HEK293 (cell line): ENCODE data around the gene CDX2.

ENCODE experiments used
- CTCF ChIA-PET: fragments of 350-600 bp; formaldehyde crosslinking; extraction: SDS; loops from one replicate; lab custom pipeline; 2021; ENCODE audit warnings: antibody characterized with exemption; lab: Yijun Ruan, JAX
- POLR2A ChIA-PET: fragments of 300-600 bp; formaldehyde crosslinking; extraction: SDS; loops from one replicate; lab custom pipeline; 2020; ENCODE audit warnings: antibody characterized with exemption, inconsistent platforms; lab: Yijun Ruan, JAX
- H3K27ac ChIP-seq: fragments of 200-500 bp; sonication (Bioruptor generic); 2 replicates; pipeline ENCODE4 v1.5.1; 2014; ENCODE audit warnings: low read depth, low read length, control low read depth, inconsistent platforms; ENCODE audit errors: extremely low read depth
- H3K36me3 ChIP-seq, 2 experiments: fragments of 200-500 bp in 1 of 2; sonication (Bioruptor generic) in 1 of 2; 1 replicate in 1 of 2; 2 replicates in 1 of 2; pipeline ENCODE4 v1.5.1; 2014 to 2017; ENCODE audit warnings: inconsistent platforms in 2 of 2, low read length in 2 of 2; ENCODE audit not compliant: control insufficient read depth in 2 of 2, insufficient read depth in 1 of 2
- H3K4me1 ChIP-seq: fragments of 200-500 bp; sonication (Bioruptor generic); 2 replicates; pipeline ENCODE4 v1.5.1; 2014; ENCODE audit warnings: mild to moderate bottlenecking, low read length, inconsistent platforms; ENCODE audit not compliant: control insufficient read depth, insufficient read depth
- H3K4me3 ChIP-seq: 2 replicates; pipeline ENCODE4 v1.5.1; 2011; ENCODE audit warnings: low read depth, mild to moderate bottlenecking, control low read depth, low read length, moderate library complexity
- H3K9me3 ChIP-seq: fragments of 200-500 bp; sonication (Bioruptor generic); 2 replicates; pipeline ENCODE4 v1.5.1; 2014; ENCODE audit warnings: low read depth, low read length, inconsistent platforms; ENCODE audit not compliant: control insufficient read depth, insufficient read depth
- IKZF3 ChIP-seq: fragments of 450-650 bp; IDR thresholded peaks from 2 replicates; pipeline ENCODE4 v1.5.0; 2018; ENCODE audit warnings: missing biosample characterization, mild to moderate bottlenecking, missing genetic modification characterization, moderate library complexity
- KLF16 ChIP-seq: fragments of 450-650 bp; formaldehyde crosslinking; IDR thresholded peaks from 2 replicates; pipeline ENCODE4 v1.5.1; 2017; ENCODE audit warnings: missing biosample characterization, missing genetic modification characterization
- KLF17 ChIP-seq: fragments of 450-650 bp; formaldehyde crosslinking; IDR thresholded peaks from 2 replicates; pipeline ENCODE4 v1.5.1; 2016; ENCODE audit warnings: missing biosample characterization, missing genetic modification characterization
- MYNN ChIP-seq: fragments of 450-650 bp; formaldehyde crosslinking; IDR thresholded peaks from 2 replicates; pipeline ENCODE4 v1.5.1; 2016; ENCODE audit warnings: missing biosample characterization, missing genetic modification characterization, borderline replicate concordance
- SP2 ChIP-seq: fragments of 450-650 bp; formaldehyde crosslinking; IDR thresholded peaks from 2 replicates; pipeline ENCODE4 v1.5.1; 2016; ENCODE audit warnings: missing biosample characterization, missing genetic modification characterization
- ZBTB10 ChIP-seq: fragments of 450-650 bp; formaldehyde crosslinking; IDR thresholded peaks from 2 replicates; pipeline ENCODE4 v1.5.1; 2016; ENCODE audit warnings: missing biosample characterization, missing genetic modification characterization
- ZBTB48 ChIP-seq: fragments of 450-650 bp; formaldehyde crosslinking; IDR thresholded peaks from 2 replicates; pipeline ENCODE4 v1.5.1; 2016; ENCODE audit warnings: missing biosample characterization, missing genetic modification characterization
- ZNF2 ChIP-seq: fragments of 450-650 bp; formaldehyde crosslinking; IDR thresholded peaks from 2 replicates; pipeline ENCODE4 v1.5.1; 2016; ENCODE audit warnings: missing biosample characterization, missing genetic modification characterization
- ZNF202 ChIP-seq: fragments of 450-650 bp; formaldehyde crosslinking; IDR thresholded peaks from 2 replicates; pipeline ENCODE4 v1.5.1; 2016; ENCODE audit warnings: missing biosample characterization, missing genetic modification characterization, borderline replicate concordance
- ZNF24 ChIP-seq: fragments of 450-650 bp; formaldehyde crosslinking; IDR thresholded peaks from 2 replicates; pipeline ENCODE4 v1.5.1; 2016; ENCODE audit warnings: missing biosample characterization, missing genetic modification characterization
- ZNF37A ChIP-seq: fragments of 450-650 bp; IDR thresholded peaks from 2 replicates; pipeline ENCODE4 v1.5.1; 2018; ENCODE audit warnings: missing biosample characterization, missing genetic modification characterization
- ZNF404 ChIP-seq: fragments of 450-650 bp; formaldehyde crosslinking; IDR thresholded peaks from 2 replicates; pipeline ENCODE4 v1.5.1; 2017; ENCODE audit warnings: missing biosample characterization, missing genetic modification characterization
- ZNF510 ChIP-seq: fragments of 450-650 bp; formaldehyde crosslinking; IDR thresholded peaks from 2 replicates; pipeline ENCODE4 v1.5.1; 2018; ENCODE audit warnings: mild to moderate bottlenecking, missing genetic modification characterization, missing biosample characterization; ENCODE audit not compliant: insufficient replicate concordance
- ZNF837 ChIP-seq: fragments of 450-650 bp; formaldehyde crosslinking; IDR thresholded peaks from 2 replicates; pipeline ENCODE4 v1.5.1; 2016; ENCODE audit warnings: missing biosample characterization, missing genetic modification characterization
- ZXDB ChIP-seq: fragments of 450-650 bp; formaldehyde crosslinking; IDR thresholded peaks from 2 replicates; pipeline ENCODE4 v1.5.1; 2016; ENCODE audit warnings: missing biosample characterization, missing genetic modification characterization
- TF ChIP-seq, protein P1 (sequence below): fragments of 450-650 bp; formaldehyde crosslinking; IDR thresholded peaks from 2 replicates; pipeline ENCODE4 v1.5.1; 2016; ENCODE audit warnings: missing biosample characterization, missing genetic modification characterization
- TF ChIP-seq, protein P2 (sequence below): fragments of 450-650 bp; formaldehyde crosslinking; IDR thresholded peaks from 2 replicates; pipeline ENCODE4 v1.5.1; 2016; ENCODE audit warnings: missing biosample characterization, missing genetic modification characterization, borderline replicate concordance

Gene CDX2

GRCh38 chr13:27977476-27978300 is 8.6 kb upstream of the CDX2 start:
- Histone ChIP-seq H3K9me3 (no peaks in the 10 kb centered on the region), H3K4me1 (no peaks in the 10 kb centered on the region), H3K27ac (peak overlapping the region; percentile 46; the same call in 1 of the 2 replicates), H3K36me3 (no peaks in the 10 kb centered on the region), H3K4me3 (peak overlapping the region; percentile 26; the same call in 1 of the 2 replicates)
- TF ChIP-seq ZNF404 (tag by site-specific recombination) (no peak), ZNF2 (tag by site-specific recombination) (no peak), MYNN (no peak), ZXDB (tag by site-specific recombination) (no peak), ZNF37A (tag by site-specific recombination) (no peak), ZNF24 (tag by site-specific recombination) (no peak), ZBTB48 (no peak), KLF17 (tag by site-specific recombination) (no peak), ZNF837 (tag by site-specific recombination) (no peak), ZNF510 (tag by site-specific recombination) (no peak), SP2 (no peak), ZNF202 (tag by site-specific recombination) (no peak), KLF16 (tag by site-specific recombination) (no peak), IKZF3 (tag by site-specific recombination) (no peak), ZBTB10 (tag by site-specific recombination) (no peak)
- TF ChIP-seq, protein P1, sequence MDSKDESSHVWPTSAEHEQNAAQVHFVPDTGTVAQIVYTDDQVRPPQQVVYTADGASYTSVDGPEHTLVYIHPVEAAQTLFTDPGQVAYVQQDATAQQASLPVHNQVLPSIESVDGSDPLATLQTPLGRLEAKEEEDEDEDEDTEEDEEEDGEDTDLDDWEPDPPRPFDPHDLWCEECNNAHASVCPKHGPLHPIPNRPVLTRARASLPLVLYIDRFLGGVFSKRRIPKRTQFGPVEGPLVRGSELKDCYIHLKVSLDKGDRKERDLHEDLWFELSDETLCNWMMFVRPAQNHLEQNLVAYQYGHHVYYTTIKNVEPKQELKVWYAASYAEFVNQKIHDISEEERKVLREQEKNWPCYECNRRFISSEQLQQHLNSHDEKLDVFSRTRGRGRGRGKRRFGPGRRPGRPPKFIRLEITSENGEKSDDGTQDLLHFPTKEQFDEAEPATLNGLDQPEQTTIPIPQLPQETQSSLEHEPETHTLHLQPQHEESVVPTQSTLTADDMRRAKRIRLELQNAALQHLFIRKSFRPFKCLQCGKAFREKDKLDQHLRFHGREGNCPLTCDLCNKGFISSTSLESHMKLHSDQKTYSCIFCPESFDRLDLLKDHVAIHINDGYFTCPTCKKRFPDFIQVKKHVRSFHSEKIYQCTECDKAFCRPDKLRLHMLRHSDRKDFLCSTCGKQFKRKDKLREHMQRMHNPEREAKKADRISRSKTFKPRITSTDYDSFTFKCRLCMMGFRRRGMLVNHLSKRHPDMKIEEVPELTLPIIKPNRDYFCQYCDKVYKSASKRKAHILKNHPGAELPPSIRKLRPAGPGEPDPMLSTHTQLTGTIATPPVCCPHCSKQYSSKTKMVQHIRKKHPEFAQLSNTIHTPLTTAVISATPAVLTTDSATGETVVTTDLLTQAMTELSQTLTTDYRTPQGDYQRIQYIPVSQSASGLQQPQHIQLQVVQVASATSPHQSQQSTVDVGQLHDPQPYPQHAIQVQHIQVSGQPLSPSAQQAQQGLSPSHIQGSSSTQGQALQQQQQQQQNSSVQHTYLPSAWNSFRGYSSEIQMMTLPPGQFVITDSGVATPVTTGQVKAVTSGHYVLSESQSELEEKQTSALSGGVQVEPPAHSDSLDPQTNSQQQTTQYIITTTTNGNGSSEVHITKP: no peak
- TF ChIP-seq, protein P2, sequence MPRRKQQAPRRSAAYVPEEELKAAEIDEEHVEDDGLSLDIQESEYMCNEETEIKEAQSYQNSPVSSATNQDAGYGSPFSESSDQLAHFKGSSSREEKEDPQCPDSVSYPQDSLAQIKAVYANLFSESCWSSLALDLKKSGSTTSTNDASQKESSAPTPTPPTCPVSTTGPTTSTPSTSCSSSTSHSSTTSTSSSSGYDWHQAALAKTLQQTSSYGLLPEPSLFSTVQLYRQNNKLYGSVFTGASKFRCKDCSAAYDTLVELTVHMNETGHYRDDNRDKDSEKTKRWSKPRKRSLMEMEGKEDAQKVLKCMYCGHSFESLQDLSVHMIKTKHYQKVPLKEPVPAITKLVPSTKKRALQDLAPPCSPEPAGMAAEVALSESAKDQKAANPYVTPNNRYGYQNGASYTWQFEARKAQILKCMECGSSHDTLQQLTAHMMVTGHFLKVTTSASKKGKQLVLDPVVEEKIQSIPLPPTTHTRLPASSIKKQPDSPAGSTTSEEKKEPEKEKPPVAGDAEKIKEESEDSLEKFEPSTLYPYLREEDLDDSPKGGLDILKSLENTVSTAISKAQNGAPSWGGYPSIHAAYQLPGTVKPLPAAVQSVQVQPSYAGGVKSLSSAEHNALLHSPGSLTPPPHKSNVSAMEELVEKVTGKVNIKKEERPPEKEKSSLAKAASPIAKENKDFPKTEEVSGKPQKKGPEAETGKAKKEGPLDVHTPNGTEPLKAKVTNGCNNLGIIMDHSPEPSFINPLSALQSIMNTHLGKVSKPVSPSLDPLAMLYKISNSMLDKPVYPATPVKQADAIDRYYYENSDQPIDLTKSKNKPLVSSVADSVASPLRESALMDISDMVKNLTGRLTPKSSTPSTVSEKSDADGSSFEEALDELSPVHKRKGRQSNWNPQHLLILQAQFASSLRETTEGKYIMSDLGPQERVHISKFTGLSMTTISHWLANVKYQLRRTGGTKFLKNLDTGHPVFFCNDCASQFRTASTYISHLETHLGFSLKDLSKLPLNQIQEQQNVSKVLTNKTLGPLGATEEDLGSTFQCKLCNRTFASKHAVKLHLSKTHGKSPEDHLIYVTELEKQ (tag by site-specific recombination): no peak
- POLR2A ChIA-PET: no interaction called here
- CTCF ChIA-PET: interaction anchor here (0.6 to 1.4 kb wide), 5 partner anchors 24 to 207 kb away, joined by 3 to 4 read pairs (median 3); no protein-coding TSS in a partner anchor
